Measurements from ENCODE around the gene NDNF.

The NDNF gene

DNA sequence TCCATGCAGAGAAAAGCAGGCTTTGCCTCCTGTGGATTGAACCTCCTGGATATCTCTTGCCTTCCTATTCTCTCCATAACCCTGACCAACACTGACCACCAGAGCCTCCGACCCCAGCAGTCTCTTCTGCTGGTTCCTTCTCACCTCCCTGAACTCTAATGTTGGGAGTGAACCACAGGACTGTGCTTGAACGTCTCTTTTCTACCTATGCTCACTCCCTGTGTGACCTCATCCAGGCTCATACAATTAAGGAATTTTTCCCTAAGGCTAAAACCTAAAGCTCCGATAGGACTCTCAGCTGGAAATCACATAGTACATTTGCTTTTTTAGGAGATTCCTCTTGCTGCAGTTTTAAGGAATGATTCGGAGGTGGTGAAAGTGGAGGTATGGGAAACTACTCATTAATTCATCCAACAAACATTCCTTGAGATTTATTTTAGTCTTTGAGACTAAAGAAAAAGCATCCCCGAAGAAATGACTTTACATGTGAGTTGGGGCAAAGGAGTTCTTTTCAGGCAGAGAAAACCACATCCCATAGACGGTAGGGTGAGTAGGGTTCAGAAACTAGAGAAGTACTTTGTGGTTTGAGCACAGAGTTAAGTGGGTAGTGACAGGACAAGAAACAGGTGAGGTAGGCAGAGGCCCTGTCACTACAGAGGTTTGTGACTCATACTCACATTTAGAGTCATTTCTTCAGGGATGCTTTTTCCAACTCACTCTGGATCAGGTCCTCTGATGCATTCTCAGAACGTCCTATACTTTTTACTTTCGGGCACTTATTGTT lies 30.8 kb downstream of the NDNF start:
- H3K27ac ChIP-seq = no peak overlapping the region
- TF ChIP-seq, protein P1, sequence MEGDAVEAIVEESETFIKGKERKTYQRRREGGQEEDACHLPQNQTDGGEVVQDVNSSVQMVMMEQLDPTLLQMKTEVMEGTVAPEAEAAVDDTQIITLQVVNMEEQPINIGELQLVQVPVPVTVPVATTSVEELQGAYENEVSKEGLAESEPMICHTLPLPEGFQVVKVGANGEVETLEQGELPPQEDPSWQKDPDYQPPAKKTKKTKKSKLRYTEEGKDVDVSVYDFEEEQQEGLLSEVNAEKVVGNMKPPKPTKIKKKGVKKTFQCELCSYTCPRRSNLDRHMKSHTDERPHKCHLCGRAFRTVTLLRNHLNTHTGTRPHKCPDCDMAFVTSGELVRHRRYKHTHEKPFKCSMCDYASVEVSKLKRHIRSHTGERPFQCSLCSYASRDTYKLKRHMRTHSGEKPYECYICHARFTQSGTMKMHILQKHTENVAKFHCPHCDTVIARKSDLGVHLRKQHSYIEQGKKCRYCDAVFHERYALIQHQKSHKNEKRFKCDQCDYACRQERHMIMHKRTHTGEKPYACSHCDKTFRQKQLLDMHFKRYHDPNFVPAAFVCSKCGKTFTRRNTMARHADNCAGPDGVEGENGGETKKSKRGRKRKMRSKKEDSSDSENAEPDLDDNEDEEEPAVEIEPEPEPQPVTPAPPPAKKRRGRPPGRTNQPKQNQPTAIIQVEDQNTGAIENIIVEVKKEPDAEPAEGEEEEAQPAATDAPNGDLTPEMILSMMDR (conservative IDR thresholded peaks at IDR 0.05) = no peak

DNA sequence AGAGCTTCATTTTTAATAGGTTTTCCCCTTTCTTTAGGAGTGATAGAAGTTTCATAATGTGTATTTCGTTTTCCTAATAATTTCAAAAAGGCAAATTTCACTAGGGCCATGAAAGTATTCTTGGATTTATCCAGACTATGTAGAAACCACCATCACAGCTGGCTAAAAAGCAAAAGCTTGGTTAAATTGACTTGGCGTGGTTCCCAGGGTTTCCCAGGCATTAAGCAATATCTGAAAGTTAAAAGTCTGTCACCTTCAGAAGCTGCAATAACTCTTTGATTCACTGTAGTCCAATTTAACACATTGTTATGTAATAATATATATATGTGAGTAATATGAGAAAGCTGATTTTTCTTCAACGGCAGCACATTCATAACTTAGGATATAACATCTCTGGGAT lies 38.3 kb downstream of the NDNF start:
- TF ChIP-seq ZFX (IDR thresholded peaks at IDR 0.05) = no peak
- TF ChIP-seq, protein P1 (conservative IDR thresholded peaks at IDR 0.05) = no peak
- H3K27ac ChIP-seq = no peak overlapping the region

DNA sequence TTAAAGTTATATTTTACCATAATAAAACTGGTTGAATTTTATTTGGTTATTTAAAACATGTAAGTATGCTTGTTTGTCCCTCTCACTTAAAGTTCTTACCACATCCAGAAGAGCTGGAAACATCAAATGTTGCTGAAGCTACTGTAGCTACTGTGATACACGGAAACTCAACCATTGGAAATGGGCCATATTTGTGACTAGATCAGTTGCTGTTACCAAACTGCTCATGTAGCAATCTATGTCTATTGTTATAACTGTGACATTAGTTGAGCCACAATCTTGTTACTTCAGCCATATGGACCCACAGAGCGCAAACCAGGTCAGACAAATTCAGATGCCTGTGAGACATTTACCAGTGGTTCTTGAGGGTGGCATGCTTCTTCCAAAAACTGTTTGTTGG lies 41.6 kb downstream of the NDNF start:
- no peak overlapping the region for H3K27ac ChIP-seq
- TF ChIP-seq ZFX (IDR thresholded peaks at IDR 0.05) = no peak
- TF ChIP-seq, protein P1 (conservative IDR thresholded peaks at IDR 0.05) = no peak

DNA sequence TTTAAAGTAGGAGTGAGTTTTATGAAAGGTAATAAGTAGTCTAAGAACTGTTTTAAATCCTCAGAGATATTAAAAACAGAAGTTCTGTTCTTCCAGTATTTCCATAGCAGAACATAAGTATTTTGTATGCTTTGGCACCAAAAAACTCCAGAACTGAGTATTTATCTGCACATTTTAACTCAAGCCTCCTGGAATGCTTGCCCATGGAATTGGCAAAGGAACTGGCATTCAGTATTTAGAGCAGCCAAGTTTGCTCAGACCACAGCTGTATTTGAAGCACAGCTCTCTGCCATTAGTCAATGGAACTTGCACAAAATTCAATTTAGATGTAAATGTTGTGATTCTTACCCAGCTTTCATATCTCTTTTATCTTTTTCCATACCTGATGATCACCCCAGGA lies 42.2 kb downstream of the NDNF start:
- TF ChIP-seq ZFX (IDR thresholded peaks at IDR 0.05) = no peak
- H3K27ac ChIP-seq = no peak overlapping the region

DNA sequence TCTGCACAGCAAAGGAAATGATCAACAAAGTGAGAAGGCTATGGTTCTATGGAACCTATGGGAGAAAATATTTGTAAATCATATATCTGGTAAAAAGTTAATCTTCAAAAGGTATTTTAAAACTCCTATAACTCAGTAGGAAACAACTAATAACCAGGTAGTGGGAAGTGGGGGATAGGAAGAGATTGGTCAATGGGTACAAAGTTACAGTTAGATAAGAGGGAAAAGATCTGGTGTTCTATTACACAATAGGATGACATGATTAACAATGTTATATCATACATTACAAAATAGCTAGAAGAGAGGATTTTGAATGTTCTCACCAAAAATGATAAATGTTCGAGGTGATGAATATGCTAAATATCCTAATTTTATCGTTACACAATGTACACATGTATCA lies 46.3 kb downstream of the NDNF start:
- no peak overlapping the region for H3K27ac ChIP-seq
- TF ChIP-seq ZFX (IDR thresholded peaks at IDR 0.05) = no peak

DNA sequence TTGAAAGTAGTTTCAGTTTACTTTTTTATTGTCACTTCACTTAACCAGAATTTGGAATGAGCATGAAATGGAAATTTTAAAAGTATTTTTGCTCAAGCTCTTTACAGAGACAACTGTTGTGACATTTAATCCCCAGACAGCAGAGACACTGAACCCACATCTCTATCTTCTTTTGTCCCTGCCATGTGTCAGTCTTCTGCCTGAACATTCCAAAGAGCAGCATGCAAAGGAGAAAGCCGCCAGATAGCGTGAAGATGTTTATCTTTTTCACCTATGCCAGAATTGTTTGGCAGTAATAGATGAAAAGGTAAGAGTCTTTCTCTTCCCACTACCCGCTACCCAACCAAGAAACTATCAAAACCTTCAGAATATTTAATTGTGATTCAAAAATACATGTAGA lies 46.8 kb downstream of the NDNF start:
- TF ChIP-seq ZFX (IDR thresholded peaks at IDR 0.05) = no peak
- TF ChIP-seq, protein P1 (conservative IDR thresholded peaks at IDR 0.05) = no peak
- H3K27ac ChIP-seq = no peak overlapping the region

DNA sequence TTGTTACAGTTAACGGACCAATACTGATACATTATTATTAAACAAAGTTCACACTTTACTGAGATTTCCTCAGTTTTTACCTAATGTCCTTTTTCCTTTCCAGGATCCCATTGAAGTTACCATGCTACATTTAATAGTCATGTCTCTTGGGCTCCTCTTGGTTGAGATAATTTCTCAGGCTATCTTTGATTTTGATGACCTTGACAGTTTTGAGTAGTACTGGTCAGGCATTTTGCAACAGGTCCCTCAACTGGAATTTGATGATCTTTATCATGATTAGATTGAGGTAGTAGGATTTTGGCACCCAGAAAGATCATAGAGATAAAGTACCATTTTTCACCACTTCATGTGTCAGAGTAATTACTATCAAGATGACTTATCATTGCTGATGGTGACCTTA lies 53.8 kb downstream of the NDNF start:
- no peak overlapping the region for H3K27ac ChIP-seq
- TF ChIP-seq ZFX (IDR thresholded peaks at IDR 0.05) = no peak

DNA sequence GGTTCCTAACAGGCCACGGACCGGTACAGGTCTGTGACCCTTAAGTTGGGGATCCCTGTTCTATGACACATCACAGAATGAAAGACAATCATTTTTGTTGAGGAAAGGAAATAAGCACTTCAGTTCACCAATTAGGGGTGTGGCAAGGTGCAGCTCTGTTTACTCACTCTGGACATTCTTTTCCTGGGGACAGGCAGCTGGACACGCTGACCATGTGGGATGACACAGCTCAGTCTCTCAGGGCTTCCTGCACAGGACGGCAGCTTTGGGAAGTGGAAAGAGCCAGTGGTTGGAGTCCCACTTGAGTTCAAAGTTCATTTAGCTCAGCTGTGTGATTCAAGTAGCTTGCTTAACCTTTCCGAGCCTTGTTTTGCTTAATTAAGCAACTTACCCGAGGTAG lies 55.7 kb downstream of the NDNF start:
- no peak overlapping the region for H3K27ac ChIP-seq
- TF ChIP-seq, protein P1 (conservative IDR thresholded peaks at IDR 0.05) = no peak
- no peak for TF ChIP-seq ZFX (IDR thresholded peaks at IDR 0.05)

DNA sequence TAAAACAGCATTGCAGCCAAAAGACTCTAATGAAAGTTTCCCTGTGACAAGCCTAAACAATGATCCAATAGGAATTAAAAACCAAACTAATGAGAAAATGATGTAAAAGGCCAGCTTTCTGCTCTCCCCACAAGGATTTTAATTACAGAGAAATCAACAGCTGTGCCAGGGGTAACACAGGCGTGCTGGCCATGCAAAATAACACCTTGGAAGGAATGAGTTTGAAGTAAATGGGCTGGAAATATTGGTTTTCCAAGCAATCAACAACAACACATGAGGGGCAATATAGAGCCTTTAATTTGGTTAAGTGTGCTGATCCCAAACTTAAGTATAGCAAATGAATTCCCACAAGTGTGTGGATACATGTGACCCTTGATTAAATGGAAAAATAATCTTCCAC lies 56.9 kb downstream of the NDNF start:
- H3K27ac ChIP-seq = no peak overlapping the region
- TF ChIP-seq, protein P1 (conservative IDR thresholded peaks at IDR 0.05) = no peak
- no peak for TF ChIP-seq ZFX (IDR thresholded peaks at IDR 0.05)
